ENCODE measurements around the gene FAF1. TPM values are rescaled to one million over a fixed set of nuclear protein-coding genes. Genes with fewer than 3 reads are reported as not detected.

FAF1 gene
- total and polyA plus RNA-seq, 9 of the 15 experiments (the other 6 are each of a cell fraction or from before 2014, with no cell fraction given): 48.7 to 225 (median 118) TPM

DNA sequence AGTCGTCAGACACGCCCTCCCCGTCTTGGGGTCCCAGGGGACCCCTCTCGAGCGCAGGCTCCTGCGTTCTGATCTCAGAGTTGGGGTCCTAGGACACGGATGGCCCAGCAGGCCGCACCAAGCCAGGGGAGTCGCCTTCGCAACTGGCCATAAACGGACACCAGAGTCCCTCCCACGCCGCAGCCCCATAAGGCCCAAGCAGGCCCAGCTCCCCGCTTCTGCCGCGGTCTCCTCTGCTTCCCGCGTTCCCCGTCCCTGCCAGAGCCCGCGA lies 537.5 kb downstream of the FAF1 start:
- H3K4me3 ChIP-seq: no peak overlapping the region
- no peak overlapping the region for H3K4me2 ChIP-seq (ENCODE audit: insufficient read depth, low read length)
- CTCF ChIA-PET (ENCODE audit: low intra/inter-chr PET ratio): no interaction called here

More for the DNA sequence above, 537.5 kb downstream of the FAF1 start:
- H3K79me2 ChIP-seq (ENCODE audit: control insufficient read depth, insufficient read depth, low read length): no peaks in the 10 kb centered on the region
- no peak overlapping the region for H2AFZ ChIP-seq (ENCODE audit: low read depth, low read length)
- in situ Hi-C loops (cut with MboI): no loop called here
- no peak overlapping the region for H3K9ac ChIP-seq (ENCODE audit: insufficient read depth in 1 of 2, low read depth in 2 of 2, low read length in 2 of 2)
- H3K27ac ChIP-seq (ENCODE audit: extremely low read depth, low read depth, low read length): no peak overlapping the region
- H3K9me3 ChIP-seq (replicated peaks; ENCODE audit: control insufficient read depth, insufficient read depth, low read depth, low read length): no peaks in the 10 kb centered on the region
- peaks cover 0 to 42% of the 10 kb centered on the region in 2 experiments; a peak in 2 of 5 replicates for H3K4me1 ChIP-seq (replicated peaks in 1 of 2; ENCODE audit: control insufficient read depth in 2 of 2, insufficient read depth in 2 of 2, low read length in 2 of 2)
- TF ChIP-seq REST (IDR thresholded peaks at IDR 0.05; ENCODE audit: borderline replicate concordance) (no peak), REST (CRISPR knock-in tag; IDR thresholded peaks at IDR 0.05; ENCODE audit: low read depth) (no peak), HMGN3 (IDR thresholded peaks at IDR 0.05; ENCODE audit: borderline replicate concordance, extremely low read depth, insufficient read length, low read depth, low read length) (peak; percentile 20)
- H4K20me1 ChIP-seq (replicated peaks; ENCODE audit: control insufficient read depth, insufficient read depth, low read length): no peaks in the 10 kb centered on the region; the same call in 1 of the 2 replicates
- FAIRE-seq (no peak), ATAC-seq (no peak), DNase-seq (ENCODE audit: extremely low read depth in 1 of 4, low spot score in 3 of 4) (no peak)
- peaks cover 73 to 94% of the 10 kb centered on the region in 2 experiments for H3K27me3 ChIP-seq (ENCODE audit: control insufficient read depth in 2 of 2, insufficient read depth in 2 of 2, low read length in 2 of 2)
- H3K9me1 ChIP-seq (ENCODE audit: control insufficient read depth, insufficient read depth, low read length): no peaks in the 10 kb centered on the region
- WGBS (ENCODE audit: insufficient coverage, low coverage, missing lambda C conversion rate): 29% methylated on average over 21 of the region's 21 CpGs
- POLR2A ChIA-PET: interaction anchor here (0.7 to 1.1 kb wide), 2 partner anchors 9 kb away, joined by 3 read pairs; no protein-coding TSS in a partner anchor
- intact Hi-C loops (cut with micrococcal nuclease): no loop called here
- no TSS peak for BruUV-seq (replicated peaks)
- no peaks in the 10 kb centered on the region for H3K36me3 ChIP-seq (ENCODE audit: control insufficient read depth, insufficient read depth, low read length)

Data from K562 (cell line).